PC-9 (cell line): ENCODE data around the gene GABRB3.

Source experiments
- CTCF ChIP-seq: fragments of 200-600 bp; sonication (generic); conservative IDR thresholded peaks from 2 replicates; pipeline ENCODE4 v1.6.1; 2017; ENCODE audit warnings: mixed run types, antibody characterized with exemption, mild to moderate bottlenecking, moderate library complexity
- EZH2 ChIP-seq: fragments of 200-600 bp; sonication (generic); IDR thresholded peaks from 2 replicates; pipeline ENCODE4 v1.8.0; 2017; ENCODE audit warnings: antibody characterized with exemption, low read depth

DNA sequence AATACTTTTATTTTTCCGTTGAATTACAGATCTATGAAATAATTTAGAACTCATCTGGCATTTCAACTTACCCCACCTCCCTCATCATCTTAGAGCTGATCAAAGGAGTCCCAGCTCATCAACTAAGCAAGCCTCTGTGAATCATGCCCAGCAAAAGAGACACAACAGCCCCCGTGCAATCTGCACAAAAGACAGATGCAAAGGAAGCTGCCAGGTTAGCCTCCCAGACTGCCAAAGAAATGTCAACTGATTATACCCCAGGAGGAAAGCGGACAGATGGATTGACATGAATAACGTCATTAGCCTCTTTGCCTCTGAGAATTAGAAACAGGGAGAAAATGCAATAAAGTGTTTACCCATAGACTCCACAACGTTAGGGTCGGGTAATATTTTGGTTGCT is 75.0 kb downstream of the GABRB3 start:
- TF ChIP-seq CTCF (no peak), EZH2 (no peak)
